GM12874 (cell line): ENCODE measurements around the gene TMEM39A.

Source experiments
- TF ChIP-seq, protein P1 (sequence below): IDR thresholded peaks from 2 replicates; pipeline ENCODE4 v1.5.1; 2011; ENCODE audit warnings: low read depth, mild to moderate bottlenecking, control low read depth, low read length, moderate library complexity; ENCODE audit not compliant: insufficient read depth

TMEM39A gene

DNA sequence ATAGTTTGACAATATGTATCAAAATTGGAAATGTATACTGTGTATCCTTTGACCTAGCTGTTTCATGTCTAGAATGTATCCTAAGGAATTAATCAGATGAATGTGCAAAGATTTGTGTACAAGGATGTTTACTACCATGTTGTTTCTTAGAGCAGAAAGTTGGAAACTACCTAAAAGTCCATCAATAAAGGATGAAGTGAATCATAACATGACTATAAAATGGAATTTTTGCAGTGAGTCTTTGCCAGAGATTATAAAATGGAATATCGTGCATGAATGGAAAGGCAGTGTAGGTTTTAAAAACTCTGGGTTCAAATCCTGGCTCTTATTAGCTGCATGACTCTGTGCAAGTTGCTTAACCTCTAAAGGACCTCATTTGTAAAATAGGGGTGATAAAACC lies 19.7 kb upstream of the TMEM39A start:
- TF ChIP-seq, protein P1, sequence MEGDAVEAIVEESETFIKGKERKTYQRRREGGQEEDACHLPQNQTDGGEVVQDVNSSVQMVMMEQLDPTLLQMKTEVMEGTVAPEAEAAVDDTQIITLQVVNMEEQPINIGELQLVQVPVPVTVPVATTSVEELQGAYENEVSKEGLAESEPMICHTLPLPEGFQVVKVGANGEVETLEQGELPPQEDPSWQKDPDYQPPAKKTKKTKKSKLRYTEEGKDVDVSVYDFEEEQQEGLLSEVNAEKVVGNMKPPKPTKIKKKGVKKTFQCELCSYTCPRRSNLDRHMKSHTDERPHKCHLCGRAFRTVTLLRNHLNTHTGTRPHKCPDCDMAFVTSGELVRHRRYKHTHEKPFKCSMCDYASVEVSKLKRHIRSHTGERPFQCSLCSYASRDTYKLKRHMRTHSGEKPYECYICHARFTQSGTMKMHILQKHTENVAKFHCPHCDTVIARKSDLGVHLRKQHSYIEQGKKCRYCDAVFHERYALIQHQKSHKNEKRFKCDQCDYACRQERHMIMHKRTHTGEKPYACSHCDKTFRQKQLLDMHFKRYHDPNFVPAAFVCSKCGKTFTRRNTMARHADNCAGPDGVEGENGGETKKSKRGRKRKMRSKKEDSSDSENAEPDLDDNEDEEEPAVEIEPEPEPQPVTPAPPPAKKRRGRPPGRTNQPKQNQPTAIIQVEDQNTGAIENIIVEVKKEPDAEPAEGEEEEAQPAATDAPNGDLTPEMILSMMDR = no peak

DNA sequence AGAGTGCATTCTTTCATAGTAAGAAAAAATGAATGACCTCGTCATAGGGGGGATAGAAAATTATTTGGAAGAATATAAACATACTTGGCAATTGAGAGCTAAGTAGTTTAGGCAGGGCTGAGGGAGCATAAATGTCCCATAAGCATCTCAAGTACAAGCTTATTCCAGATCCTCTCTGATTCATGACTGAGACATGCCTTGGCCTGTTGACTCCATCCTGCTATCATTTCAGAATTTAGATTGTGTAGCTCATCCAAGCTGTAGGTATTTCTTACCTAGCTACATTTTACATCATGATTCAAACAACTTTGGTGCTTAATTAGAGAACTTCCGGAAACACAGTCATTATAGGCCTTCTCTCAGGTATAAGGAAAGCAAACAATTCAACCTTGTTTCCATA lies 17.7 kb upstream of the TMEM39A start:
- TF ChIP-seq, protein P1 = no peak

DNA sequence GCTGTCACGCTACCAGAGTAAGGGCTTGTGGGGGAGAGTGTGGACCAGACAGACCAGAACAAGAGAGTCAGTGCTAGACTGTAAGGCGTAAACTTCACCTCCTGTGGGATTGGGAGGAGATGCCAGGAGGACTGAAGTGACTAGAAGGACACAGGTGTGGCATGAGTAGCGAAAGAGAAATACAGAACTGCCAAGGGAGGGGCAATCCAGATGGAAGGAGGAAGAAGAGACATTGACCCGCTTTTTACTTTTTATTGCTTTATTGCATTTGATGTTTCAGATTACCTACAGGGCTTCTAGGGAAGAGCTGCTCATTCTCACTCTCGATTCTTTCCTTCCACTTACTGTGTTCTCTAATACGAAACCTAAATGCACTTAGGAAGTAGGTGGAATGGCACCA lies 7.5 kb upstream of the TMEM39A start:
- TF ChIP-seq, protein P1 = no peak

DNA sequence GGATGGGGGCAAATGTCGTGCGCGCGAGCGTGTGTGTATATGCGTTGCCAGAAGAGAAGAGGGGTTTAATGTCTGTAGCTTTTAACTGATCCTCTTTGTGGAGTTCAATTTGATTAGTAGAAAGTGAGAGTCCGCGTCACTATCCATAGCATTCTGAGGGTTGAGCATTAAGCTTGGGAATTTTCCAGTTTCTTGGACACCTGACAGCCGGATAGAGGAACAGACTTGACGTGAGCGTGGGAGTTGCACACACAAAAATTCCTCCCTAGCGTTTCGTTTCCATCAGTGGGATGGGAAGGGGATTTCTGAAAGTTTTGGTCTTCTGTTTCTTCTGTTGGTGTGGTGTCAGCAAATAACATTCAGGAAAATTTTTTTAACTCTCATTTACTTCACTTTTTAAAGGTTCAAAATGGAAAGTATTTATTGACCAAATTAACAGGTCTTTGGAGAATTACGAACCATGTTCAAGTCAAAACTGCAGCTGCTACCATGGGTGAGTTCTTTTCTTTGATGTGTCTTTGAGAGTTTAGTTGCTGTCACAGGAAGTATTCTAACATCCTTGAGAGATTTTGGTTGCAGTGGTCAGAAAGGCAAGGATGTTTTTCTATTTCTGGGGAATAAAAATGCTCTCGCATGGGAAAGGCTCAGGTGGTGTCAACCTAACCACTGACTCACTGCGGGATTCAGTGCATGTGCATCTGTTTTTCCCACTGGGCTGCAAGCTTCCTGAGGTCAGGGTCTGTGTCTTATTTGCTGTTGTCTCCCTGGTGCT lies 6.2 kb upstream of the TMEM39A start:
- TF ChIP-seq, protein P1 = no peak

DNA sequence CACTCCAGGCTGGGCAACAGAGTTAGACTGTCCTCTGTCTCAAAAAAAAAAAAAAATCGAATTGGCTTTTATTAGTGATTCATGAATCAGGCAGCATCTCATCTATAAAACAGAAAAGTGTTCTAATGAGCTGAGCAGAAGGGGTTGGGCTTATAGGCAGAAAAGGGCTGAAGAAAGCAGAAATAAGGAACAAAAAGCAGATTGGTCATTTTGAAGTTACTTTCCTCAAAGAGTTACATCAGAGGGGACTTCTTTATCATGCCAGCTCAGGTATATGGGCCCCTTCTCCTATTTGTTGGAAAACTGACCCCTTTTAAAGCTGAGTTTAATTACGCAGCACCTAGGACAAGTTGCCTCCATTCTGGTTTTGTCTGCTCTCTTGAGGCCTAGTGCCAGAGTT lies 4.6 kb upstream of the TMEM39A start:
- TF ChIP-seq, protein P1 = no peak

DNA sequence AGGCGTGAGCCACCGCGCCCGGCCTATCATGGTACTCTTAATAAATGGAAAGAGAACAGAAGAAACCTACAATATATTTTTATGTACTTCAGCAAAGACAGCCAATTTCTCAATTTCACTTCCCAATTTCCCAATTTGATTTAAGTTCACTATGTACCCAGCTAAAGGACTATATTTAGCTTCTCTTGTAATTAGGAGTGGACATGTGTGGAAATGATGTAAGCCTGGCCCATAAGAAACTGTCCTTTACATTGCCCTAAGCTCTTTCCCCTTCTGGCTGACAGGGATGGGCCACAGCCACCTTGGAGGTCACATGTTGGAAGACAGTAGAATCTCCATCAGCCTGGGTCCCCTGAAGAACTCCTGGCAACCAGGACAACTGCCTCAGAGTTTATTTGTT lies 6.2 kb downstream of the TMEM39A start:
- TF ChIP-seq, protein P1 = no peak

DNA sequence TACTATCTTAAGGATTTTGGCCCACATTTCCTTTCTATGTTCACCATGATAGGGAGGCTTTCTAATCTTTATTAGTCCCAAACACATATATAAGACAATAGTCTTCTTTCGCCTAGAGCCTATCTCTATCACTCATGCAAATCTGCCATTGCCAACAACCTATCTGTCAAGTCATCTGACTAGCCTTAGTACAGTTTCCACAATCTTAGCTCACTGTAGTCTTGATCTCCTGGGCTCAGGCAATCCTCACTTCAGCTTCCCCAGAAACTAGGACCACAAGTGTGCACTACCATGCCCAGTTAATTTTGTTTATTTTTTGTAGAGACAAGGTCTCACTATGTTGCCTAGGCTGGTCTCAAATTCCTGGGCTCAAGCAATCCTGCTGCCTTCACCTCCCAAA lies 6.9 kb downstream of the TMEM39A start:
- TF ChIP-seq, protein P1 = no peak

DNA sequence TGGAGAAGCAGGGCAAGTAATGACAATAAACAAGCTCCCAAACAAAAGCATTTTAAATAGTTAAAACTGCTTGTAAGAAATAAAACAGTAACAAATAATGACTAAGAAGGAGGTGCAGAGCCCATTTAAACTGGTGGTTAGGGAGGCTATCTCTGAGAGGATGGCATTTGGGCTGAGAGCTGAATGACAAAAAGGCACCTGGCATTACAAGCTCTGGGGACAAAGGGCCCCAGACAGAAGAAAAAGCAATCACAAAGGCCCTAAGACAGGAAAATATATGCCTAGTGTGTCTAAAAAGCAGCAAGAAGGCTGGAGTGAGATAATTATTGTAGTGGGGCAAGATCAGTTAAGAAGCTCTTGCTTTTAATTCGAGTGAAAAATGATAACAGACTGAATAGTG lies 9.6 kb downstream of the TMEM39A start:
- TF ChIP-seq, protein P1 = no peak
